Endodermal cell (in vitro differentiated cells): ENCODE results near the gene PLSCR5. TPM values are rescaled to one million over a fixed set of nuclear protein-coding genes. Genes with fewer than 3 reads are reported as not detected.

Source experiments
- DNase-seq: peaks from one replicate; pipeline ENCODE4 v3.0.0-alpha.2; 2017
- H3K27ac ChIP-seq: 2 replicates; pipeline ENCODE4 v1.5.1; 2013; ENCODE audit warnings: mild to moderate bottlenecking, low read depth, low read length, moderate library complexity
- H3K27me3 ChIP-seq: 2 replicates; pipeline ENCODE4 v1.6.1; 2013; ENCODE audit warnings: mild to moderate bottlenecking, low read length, moderate library complexity; ENCODE audit not compliant: insufficient read depth, control insufficient read depth, poor library complexity, severe bottlenecking
- H3K36me3 ChIP-seq: 2 replicates; pipeline ENCODE4 v1.7.0; 2013; ENCODE audit warnings: mild to moderate bottlenecking, low read length, moderate library complexity; ENCODE audit not compliant: control insufficient read depth, insufficient read depth
- H3K4me1 ChIP-seq: one replicate; pipeline ENCODE4 v1.7.0; 2013; ENCODE audit warnings: low read length; ENCODE audit not compliant: control insufficient read depth, insufficient read depth
- H3K4me3 ChIP-seq: 2 replicates; pipeline ENCODE4 v1.5.1; 2013; ENCODE audit warnings: mild to moderate bottlenecking, low read length, moderate library complexity
- H3K9ac ChIP-seq: 2 replicates; pipeline ENCODE4 v1.6.1; 2013; ENCODE audit warnings: mild to moderate bottlenecking, low read length, moderate library complexity; ENCODE audit not compliant: poor library complexity, severe bottlenecking; ENCODE audit errors: extremely low read depth
- H3K9me3 ChIP-seq: 2 replicates; pipeline ENCODE4 v1.6.1; 2013; ENCODE audit warnings: mild to moderate bottlenecking, low read length, moderate library complexity; ENCODE audit not compliant: control insufficient read depth
- H3K27ac Mint-ChIP-seq: 2 replicates; pipeline ENCODE4 v1.8.0; 2020; ENCODE audit warnings: mixed read lengths
- H3K27me3 Mint-ChIP-seq: 2 replicates; pipeline ENCODE4 v1.8.0; 2021; ENCODE audit warnings: mild to moderate bottlenecking, mixed read lengths; ENCODE audit not compliant: insufficient read depth
- H3K36me3 Mint-ChIP-seq: 2 replicates; pipeline ENCODE4 v1.8.0; 2020; ENCODE audit warnings: low read depth, mixed read lengths
- H3K4me1 Mint-ChIP-seq: 2 replicates; pipeline ENCODE4 v1.8.0; 2020; ENCODE audit warnings: mixed read lengths
- H3K4me3 Mint-ChIP-seq: 2 replicates; pipeline ENCODE4 v1.8.0; 2020; ENCODE audit warnings: mild to moderate bottlenecking, moderate library complexity, mixed read lengths
- H3K9me3 Mint-ChIP-seq: 2 replicates; pipeline ENCODE4 v1.8.0; 2020; ENCODE audit warnings: mild to moderate bottlenecking, mixed read lengths
- WGBS, 2 experiments: methylation state at CpG; one replicate each; pipeline versions ENCODE4 v1.1.5 to v1.1.7; 2013; ENCODE audit warnings: missing lambda C conversion rate in 2 of 2, mixed read lengths in 1 of 2; ENCODE audit not compliant: insufficient coverage in 1 of 2, insufficient read length in 1 of 2; 5-methylcytosine and 5-hydroxymethylcytosine counted together
- total RNA-seq, 2 donors: library from RNA; stranded (reverse); fragmentation: NEBNext Ultra II Directional in 1 of 2; extraction: Animal tissue kit (Norgen Biotek cat#: 25700) in 1 of 2; gene quantifications; 2 replicates in 1 of 2; 3 replicates in 1 of 2; pipeline ENCODE4 v1.2.1, GENCODE V29; 2021
- TF ChIP-seq, protein P1 (sequence below): fragments of 200-600 bp; sonication (generic); conservative IDR thresholded peaks from 2 replicates; pipeline ENCODE4 v1.5.0; 2021; ENCODE audit warnings: antibody characterized with exemption, mild to moderate bottlenecking

PLSCR5 gene
- total RNA-seq, 2 donors from 2014 or later: not detected

DNA sequence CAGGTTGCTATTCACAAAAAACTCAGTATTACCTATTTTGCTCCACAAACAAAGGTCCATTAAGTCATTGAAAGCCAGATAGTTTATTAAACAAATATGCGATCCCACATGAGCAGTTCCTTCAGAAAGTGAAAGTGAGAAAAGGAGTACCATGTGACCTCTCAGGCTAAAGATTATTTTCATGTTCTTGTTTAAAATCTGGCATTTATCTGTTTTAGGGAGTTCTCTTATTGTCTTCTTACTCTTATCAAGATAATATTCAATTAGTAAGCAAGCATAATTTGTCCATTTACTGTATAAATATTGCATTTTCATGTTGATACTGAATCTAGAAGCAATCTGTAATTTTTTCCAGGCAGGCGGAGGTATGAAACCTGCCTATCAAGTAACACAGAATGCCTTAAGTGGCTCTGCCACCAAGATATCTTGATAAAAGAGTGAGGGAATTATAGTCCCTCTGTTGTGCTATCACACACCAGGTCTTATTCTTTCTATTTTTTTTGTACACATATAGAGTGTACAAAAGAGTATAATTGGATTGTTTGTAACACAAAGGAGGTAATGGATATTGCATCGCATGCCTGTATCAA, 20.1 kb upstream of the PLSCR5 start:
- H3K4me3 Mint-ChIP-seq: no peak overlapping the region
- Histone ChIP-seq H3K27ac (no peak overlapping the region), H3K27me3 (no peaks in the 10 kb centered on the region), H3K4me1 (no peaks in the 10 kb centered on the region), H3K9me3 (no peaks in the 10 kb centered on the region), H3K4me3 (no peak overlapping the region), H3K9ac (no peak overlapping the region), H3K36me3 (no peaks in the 10 kb centered on the region)
- no peak overlapping the region for H3K27ac Mint-ChIP-seq
- WGBS, 2 experiments: 96 to 100% methylated on average over 1 to 2 of the region's 3 CpGs
- no peaks in the 10 kb centered on the region for H3K27me3 Mint-ChIP-seq
- TF ChIP-seq, protein P1, sequence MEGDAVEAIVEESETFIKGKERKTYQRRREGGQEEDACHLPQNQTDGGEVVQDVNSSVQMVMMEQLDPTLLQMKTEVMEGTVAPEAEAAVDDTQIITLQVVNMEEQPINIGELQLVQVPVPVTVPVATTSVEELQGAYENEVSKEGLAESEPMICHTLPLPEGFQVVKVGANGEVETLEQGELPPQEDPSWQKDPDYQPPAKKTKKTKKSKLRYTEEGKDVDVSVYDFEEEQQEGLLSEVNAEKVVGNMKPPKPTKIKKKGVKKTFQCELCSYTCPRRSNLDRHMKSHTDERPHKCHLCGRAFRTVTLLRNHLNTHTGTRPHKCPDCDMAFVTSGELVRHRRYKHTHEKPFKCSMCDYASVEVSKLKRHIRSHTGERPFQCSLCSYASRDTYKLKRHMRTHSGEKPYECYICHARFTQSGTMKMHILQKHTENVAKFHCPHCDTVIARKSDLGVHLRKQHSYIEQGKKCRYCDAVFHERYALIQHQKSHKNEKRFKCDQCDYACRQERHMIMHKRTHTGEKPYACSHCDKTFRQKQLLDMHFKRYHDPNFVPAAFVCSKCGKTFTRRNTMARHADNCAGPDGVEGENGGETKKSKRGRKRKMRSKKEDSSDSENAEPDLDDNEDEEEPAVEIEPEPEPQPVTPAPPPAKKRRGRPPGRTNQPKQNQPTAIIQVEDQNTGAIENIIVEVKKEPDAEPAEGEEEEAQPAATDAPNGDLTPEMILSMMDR: no peak
- no peaks in the 10 kb centered on the region for H3K36me3 Mint-ChIP-seq
- H3K9me3 Mint-ChIP-seq: no peaks in the 10 kb centered on the region
- DNase-seq: no peak
- H3K4me1 Mint-ChIP-seq: peaks cover 6% of the 10 kb centered on the region

DNA sequence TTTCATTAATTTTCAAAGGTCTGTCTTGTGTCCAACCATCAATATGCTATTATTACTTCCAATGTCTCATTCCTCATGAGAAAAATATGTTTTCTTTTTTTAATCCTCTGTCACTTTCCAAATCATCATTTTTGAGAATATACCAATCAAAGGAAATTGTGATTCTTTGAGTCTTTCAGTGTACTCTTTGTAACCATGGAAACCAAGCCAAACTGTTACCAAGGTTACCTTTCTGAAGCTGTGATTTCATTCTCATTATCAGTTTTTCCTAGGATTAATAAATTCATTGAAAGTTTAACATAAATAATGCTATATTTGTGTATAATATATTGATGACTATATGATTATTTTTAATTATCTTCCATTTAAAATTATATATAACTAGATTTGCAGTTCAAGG, 16.6 kb upstream of the PLSCR5 start:
- Histone ChIP-seq H3K9me3 (no peaks in the 10 kb centered on the region), H3K4me1 (no peaks in the 10 kb centered on the region), H3K4me3 (no peak overlapping the region), H3K36me3 (no peaks in the 10 kb centered on the region), H3K27ac (no peak overlapping the region), H3K27me3 (no peaks in the 10 kb centered on the region), H3K9ac (no peak overlapping the region)
- TF ChIP-seq, protein P1: no peak
- Mint-ChIP-seq H3K9me3 (no peaks in the 10 kb centered on the region), H3K4me1 (peaks cover 6% of the 10 kb centered on the region), H3K27ac (no peak overlapping the region), H3K27me3 (no peaks in the 10 kb centered on the region), H3K4me3 (no peak overlapping the region), H3K36me3 (no peaks in the 10 kb centered on the region)
- no peak for DNase-seq

DNA sequence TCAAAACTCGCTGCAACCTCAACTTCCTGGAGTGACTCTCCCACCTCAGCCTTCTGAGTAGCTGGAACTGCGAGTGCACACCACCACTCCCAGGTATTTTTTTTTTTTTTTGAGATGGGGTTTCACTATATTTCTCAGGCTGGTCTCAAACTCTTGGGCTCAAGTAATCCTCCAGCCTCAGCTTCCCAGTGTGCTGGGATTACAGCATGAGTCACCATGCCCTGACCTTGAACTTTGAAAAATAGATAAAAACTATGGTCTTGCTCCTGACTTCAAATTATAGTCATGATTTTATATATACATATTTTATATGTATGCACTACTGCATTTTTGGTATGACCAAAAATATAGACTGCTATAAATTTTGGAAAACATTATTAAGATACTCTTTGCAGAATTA, 6.9 kb upstream of the PLSCR5 start:
- H3K27ac Mint-ChIP-seq: no peak overlapping the region

More for the DNA sequence above, 6.9 kb upstream of the PLSCR5 start:
- Mint-ChIP-seq H3K27me3 (no peaks in the 10 kb centered on the region), H3K4me3 (no peak overlapping the region), H3K36me3 (no peaks in the 10 kb centered on the region), H3K9me3 (no peaks in the 10 kb centered on the region), H3K4me1 (no peaks in the 10 kb centered on the region)
- Histone ChIP-seq H3K9me3 (no peaks in the 10 kb centered on the region), H3K4me3 (no peak overlapping the region), H3K4me1 (no peaks in the 10 kb centered on the region), H3K27me3 (no peaks in the 10 kb centered on the region), H3K9ac (no peak overlapping the region), H3K27ac (no peak overlapping the region), H3K36me3 (no peaks in the 10 kb centered on the region)
- DNase-seq: no peak
- WGBS, 2 experiments: 89% methylated on average over 2 of the region's 2 CpGs; no CpG with 5 or more reads in 1 of the 2 experiments
- TF ChIP-seq, protein P1: no peak
